ENCODE data around the gene LYSMD2. TPM values are rescaled to one million over a fixed set of nuclear protein-coding genes. Genes with fewer than 3 reads are reported as not detected.

LYSMD2 gene
- total RNA-seq, 1 experiment from 2014 or later = 2.2 TPM

DNA sequence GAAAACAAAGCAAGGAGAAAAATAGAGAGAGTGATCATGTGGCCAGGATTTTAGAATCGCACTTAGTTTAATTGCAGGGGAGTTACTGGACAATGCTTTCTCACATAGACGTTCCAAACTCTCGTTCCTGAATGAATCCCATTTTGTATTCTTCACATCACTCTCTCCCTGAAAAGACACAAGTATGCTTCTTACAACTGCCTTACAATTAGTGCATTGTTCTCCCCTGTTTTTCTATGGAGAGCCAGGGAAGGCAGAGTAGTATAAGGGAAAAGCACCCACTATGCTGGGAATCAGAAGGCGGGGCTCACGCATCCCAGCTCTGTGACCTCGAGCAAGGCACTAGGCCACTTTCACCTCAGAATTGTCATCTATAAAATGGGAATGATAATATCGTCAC is 28.3 kb upstream of the LYSMD2 start:
- Mint-ChIP-seq H3K4me3 (no peak overlapping the region), H3K27me3 (ENCODE audit: low read depth) (no peaks in the 10 kb centered on the region), H3K9me3 (no peaks in the 10 kb centered on the region), H3K36me3 (no peaks in the 10 kb centered on the region), H3K27ac (no peak overlapping the region), H3K4me1 (0 out of 2 replicates have a peak, but pooled peaks cover 6% of the 10 kb centered on the region)
- ATAC-seq = peak; percentile 20; the same call in 1 of the 2 replicates
- TF ChIP-seq ZNF317 (CRISPR knock-in tag; IDR thresholded peaks at IDR 0.05; ENCODE audit: borderline replicate concordance, low read depth) (no peak), IRF2 (CRISPR knock-in tag; IDR thresholded peaks at IDR 0.05; ENCODE audit: borderline replicate concordance, low read depth) (no peak), AR (CRISPR knock-in tag; IDR thresholded peaks at IDR 0.05) (no peak), GABPB1 (CRISPR knock-in tag; IDR thresholded peaks at IDR 0.05) (no peak), ETV6 (CRISPR knock-in tag; IDR thresholded peaks at IDR 0.05) (no peak), ATF1 (CRISPR knock-in tag; IDR thresholded peaks at IDR 0.05) (no peak), ARID4B (CRISPR knock-in tag; IDR thresholded peaks at IDR 0.05; ENCODE audit: borderline replicate concordance) (no peak), ZBTB43 (CRISPR knock-in tag; IDR thresholded peaks at IDR 0.05) (no peak), PRRX2 (CRISPR knock-in tag; IDR thresholded peaks at IDR 0.05) (no peak)
- no peak for DNase-seq (ENCODE audit: low spot score)
- ChIA-PET CTCF (interaction anchor here (5.0 kb wide), 1 partner anchor 11 kb away, joined by 48 read pairs; no protein-coding TSS in a partner anchor), POLR2A (no interaction called here)

DNA sequence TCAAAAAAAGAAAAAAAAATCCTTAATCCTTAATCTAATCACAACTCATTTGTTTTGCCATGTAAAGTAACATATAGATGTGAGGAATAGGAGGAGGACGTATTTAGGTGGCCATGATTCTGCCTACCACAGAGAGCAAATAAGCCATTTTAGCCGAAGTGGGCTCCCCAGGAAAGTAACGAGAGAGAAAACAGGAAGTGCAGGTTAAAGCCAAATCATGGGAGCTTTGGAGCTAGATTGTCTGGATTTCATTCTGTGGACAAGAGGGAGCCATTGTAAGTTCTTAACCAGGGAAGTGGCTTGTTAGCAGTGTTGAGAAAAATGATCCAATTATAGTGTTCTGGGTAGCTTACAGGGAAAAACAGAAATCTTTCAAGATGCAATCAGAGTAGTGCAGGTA is 23.4 kb upstream of the LYSMD2 start:
- ChIA-PET CTCF (interaction anchor here (0.7 to 1.7 kb wide), 3 partner anchors 110 to 224 kb away, joined by 3 to 5 read pairs (median 4); no protein-coding TSS in a partner anchor), POLR2A (no interaction called here)
- no peak for DNase-seq (ENCODE audit: low spot score)
- no peak for ATAC-seq
- Mint-ChIP-seq H3K9me3 (peaks cover 7% of the 10 kb centered on the region; the same call in 1 of the 2 replicates), H3K27me3 (ENCODE audit: low read depth) (no peaks in the 10 kb centered on the region), H3K4me3 (no peak overlapping the region), H3K27ac (0 out of 2 replicates have a peak overlapping the region, but pooled peaks have one; percentile 2), H3K36me3 (no peaks in the 10 kb centered on the region), H3K4me1 (0 out of 2 replicates have a peak, but pooled peaks cover 4% of the 10 kb centered on the region)
- TF ChIP-seq AR (CRISPR knock-in tag; IDR thresholded peaks at IDR 0.05) (no peak), ZNF219 (CRISPR knock-in tag; IDR thresholded peaks at IDR 0.05; ENCODE audit: borderline replicate concordance) (no peak), OVOL2 (CRISPR knock-in tag; IDR thresholded peaks at IDR 0.05; ENCODE audit: borderline replicate concordance) (no peak), ZNF121 (CRISPR knock-in tag; IDR thresholded peaks at IDR 0.05) (no peak), ERG (CRISPR knock-in tag; IDR thresholded peaks at IDR 0.05) (no peak), FOXK1 (CRISPR knock-in tag; IDR thresholded peaks at IDR 0.05) (no peak), RELA (CRISPR knock-in tag; IDR thresholded peaks at IDR 0.05; ENCODE audit: borderline replicate concordance) (no peak), CREB1 (CRISPR knock-in tag; IDR thresholded peaks at IDR 0.05) (no peak), TEAD1 (CRISPR knock-in tag; IDR thresholded peaks at IDR 0.05) (no peak)
- TF ChIP-seq, protein P1, sequence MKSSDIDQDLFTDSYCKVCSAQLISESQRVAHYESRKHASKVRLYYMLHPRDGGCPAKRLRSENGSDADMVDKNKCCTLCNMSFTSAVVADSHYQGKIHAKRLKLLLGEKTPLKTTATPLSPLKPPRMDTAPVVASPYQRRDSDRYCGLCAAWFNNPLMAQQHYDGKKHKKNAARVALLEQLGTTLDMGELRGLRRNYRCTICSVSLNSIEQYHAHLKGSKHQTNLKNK (CRISPR knock-in tag; IDR thresholded peaks at IDR 0.05) = no peak
- TF ChIP-seq, protein P2, sequence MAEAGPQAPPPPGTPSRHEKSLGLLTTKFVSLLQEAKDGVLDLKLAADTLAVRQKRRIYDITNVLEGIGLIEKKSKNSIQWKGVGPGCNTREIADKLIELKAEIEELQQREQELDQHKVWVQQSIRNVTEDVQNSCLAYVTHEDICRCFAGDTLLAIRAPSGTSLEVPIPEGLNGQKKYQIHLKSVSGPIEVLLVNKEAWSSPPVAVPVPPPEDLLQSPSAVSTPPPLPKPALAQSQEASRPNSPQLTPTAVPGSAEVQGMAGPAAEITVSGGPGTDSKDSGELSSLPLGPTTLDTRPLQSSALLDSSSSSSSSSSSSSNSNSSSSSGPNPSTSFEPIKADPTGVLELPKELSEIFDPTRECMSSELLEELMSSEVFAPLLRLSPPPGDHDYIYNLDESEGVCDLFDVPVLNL (CRISPR knock-in tag; IDR thresholded peaks at IDR 0.05; ENCODE audit: borderline replicate concordance, low read depth) = no peak

All from WTC11 (cell line).